ENCODE results near the gene NKX2-4.

Gene NKX2-4

DNA sequence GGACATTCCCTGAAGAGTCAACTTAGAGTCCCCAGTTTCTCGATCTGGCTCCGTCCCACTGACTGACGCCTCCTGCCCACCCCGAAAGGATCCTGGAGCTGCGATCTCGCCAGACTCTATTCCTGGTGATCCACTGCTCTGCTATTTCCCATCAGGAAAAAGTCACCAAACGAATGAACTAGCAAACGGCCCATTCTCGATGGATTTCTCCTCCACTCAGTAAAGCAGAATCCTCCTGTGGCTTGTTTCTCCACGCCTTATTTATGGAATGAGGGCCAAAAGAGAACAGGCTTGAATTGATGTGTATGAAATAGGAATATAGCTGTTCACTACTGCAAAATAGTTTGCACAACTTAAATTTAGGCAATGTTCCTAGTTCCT is 5.4 kb downstream of the NKX2-4 start:
- TF ChIP-seq, protein P1, sequence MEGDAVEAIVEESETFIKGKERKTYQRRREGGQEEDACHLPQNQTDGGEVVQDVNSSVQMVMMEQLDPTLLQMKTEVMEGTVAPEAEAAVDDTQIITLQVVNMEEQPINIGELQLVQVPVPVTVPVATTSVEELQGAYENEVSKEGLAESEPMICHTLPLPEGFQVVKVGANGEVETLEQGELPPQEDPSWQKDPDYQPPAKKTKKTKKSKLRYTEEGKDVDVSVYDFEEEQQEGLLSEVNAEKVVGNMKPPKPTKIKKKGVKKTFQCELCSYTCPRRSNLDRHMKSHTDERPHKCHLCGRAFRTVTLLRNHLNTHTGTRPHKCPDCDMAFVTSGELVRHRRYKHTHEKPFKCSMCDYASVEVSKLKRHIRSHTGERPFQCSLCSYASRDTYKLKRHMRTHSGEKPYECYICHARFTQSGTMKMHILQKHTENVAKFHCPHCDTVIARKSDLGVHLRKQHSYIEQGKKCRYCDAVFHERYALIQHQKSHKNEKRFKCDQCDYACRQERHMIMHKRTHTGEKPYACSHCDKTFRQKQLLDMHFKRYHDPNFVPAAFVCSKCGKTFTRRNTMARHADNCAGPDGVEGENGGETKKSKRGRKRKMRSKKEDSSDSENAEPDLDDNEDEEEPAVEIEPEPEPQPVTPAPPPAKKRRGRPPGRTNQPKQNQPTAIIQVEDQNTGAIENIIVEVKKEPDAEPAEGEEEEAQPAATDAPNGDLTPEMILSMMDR (IDR thresholded peaks at IDR 0.05; ENCODE audit: low read depth, low read length): no peak
- DNase-seq (ENCODE audit: extremely low read depth, low read depth): no peak

DNA sequence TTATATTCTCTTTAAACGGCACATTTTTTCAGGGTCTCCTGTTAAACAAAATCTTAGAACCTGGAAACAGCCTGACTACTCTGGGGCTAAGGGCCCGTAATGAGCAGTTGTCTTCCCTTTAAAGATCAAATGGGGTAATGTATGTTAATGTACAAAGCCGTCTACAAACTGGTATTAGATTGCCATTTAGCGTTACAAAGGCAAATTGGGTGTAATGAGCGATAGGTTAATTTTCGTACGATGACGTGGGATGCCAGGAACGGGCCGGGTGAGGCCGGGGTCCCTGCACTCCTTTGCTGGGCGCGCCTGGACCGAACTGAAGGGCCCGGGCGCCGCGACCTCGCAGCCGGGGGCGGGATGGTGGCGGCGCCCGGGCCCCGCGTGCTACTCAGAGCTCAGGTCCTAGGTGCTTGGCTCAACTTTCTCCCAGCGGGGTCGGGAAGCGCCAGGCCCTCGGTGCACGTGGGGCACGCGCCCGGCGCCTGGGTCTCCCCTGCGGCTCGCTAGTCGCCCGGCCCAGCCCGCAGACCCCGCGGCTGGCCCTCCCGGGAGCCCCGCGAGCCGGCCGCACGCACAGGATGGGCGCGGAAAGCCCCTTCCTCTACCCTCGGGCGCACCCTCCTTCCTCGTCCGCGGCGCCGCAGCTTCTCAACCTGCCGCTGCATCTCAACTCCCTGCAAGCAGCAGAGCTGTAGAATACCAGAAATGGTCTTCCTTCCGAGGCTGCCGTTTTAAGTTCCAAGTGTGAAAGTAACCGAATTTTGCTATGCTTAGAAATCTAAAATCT is 5.9 kb downstream of the NKX2-4 start:
- TF ChIP-seq, protein P1 (IDR thresholded peaks at IDR 0.05; ENCODE audit: low read depth, low read length): no peak
- DNase-seq (ENCODE audit: extremely low read depth, low read depth): no peak

DNA sequence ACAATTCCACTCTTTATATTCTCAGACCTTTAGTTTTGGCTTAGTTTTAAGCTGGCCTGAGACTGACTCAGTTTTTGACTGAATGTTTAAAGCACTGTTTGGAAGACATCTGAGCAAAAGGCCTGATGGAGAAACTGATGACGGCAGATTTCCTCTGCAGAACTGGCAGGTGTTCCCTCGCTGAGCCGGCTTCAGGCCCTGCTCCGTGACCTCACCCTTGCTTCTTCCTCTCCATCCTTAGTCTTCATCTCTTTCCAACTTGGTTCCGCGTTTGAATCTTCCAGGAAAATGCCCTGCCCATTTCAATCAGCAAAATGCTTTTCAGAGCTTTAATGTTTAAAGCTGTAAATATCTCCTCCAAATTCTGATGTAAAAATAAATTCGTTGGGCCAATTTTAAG is 6.6 kb downstream of the NKX2-4 start:
- TF ChIP-seq, protein P1 (IDR thresholded peaks at IDR 0.05; ENCODE audit: low read depth, low read length): no peak
- no peak for DNase-seq (ENCODE audit: extremely low read depth, low read depth)

DNA sequence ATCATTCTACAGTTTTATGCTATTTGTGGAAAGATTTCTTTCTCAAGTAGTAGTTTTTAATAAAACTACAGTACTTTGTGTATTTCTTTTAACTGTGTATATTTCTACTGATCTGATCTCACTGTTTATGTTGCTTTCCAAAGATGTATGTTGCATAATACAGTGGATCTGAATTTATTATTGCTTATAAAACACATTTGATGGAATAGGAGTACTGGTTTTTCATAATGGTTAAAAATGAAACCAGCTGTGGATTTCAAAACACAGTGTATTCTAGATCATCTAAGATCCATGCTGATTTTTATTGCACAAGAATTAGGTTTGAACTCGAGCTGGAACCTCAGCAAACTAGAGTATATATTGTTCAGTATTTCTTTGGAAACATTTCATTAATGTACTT is 8.0 kb downstream of the NKX2-4 start:
- TF ChIP-seq, protein P1 (IDR thresholded peaks at IDR 0.05; ENCODE audit: low read depth, low read length): no peak
- DNase-seq (ENCODE audit: extremely low read depth, low read depth): peak; percentile 10

DNA sequence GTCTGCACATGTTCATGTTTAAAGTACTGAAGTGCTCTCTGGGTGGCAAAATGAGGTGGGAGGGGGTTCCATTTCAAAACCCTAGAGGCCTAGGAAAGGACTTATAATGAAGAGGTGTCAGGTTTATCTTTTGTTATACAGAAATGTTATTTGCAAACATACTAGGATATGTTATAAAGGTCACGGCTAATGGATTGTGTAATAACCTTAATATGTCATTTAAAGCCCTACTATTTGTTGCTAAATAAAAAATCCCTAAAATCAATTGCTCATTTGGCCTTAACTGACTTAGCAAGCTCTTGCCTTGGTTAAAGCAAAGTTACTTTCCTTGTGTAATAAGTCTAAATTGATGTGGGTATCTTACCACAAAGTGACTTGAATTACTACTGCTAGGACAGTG is 8.8 kb downstream of the NKX2-4 start:
- TF ChIP-seq, protein P1 (IDR thresholded peaks at IDR 0.05; ENCODE audit: low read depth, low read length): no peak
- no peak for DNase-seq (ENCODE audit: extremely low read depth, low read depth)

DNA sequence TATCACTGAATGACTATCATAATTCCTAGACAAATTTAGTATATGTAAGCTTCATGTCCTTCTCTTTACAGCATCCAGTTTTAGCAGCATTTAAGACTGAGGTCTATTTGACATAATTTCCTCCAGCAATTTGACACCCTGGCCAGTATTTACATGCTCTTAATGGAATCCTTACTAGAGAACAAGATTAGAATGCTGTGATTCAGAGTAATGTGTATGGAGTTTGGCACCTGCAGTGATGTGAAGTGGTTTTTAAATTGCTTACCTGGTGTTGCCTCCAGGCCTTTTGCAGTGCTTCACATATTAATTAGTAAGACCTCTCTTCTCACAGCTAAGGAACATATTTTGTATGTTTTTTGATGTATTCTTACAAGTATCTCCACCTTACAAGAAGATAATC is 9.8 kb downstream of the NKX2-4 start:
- TF ChIP-seq, protein P1 (IDR thresholded peaks at IDR 0.05; ENCODE audit: low read depth, low read length): no peak
- DNase-seq (ENCODE audit: extremely low read depth, low read depth): no peak

DNA sequence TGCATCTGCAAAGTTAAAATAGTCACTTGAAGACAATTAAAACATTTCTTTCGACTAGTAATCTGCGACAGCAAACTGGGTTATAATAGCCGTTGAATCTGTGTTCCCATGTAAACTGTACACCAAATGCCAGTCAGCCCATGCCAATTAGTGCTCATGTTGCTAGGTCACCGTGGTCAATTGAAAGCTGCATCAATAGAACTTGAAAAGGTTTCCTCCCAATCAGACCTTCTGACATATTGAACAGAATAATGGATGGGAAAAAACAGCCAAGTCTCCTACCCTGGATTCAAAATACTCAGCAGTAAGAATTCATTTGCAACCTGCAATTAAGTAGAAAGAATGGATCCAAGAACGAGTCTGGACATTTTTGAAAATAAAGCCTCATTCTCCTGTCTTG is 11.2 kb downstream of the NKX2-4 start:
- TF ChIP-seq, protein P1 (IDR thresholded peaks at IDR 0.05; ENCODE audit: low read depth, low read length): no peak
- no peak for DNase-seq (ENCODE audit: extremely low read depth, low read depth)
